ENCODE results near the gene KCNK18. TPM values are rescaled to one million over a fixed set of nuclear protein-coding genes. Genes with fewer than 3 reads are reported as not detected.

The KCNK18 gene
- total and polyA plus RNA-seq, 2 donors (not counting 3 experiments of a cell fraction or from before 2014, with no cell fraction given), result not detected

- dilution Hi-C loops (cut with MboI; ENCODE audit: extremely low pct_ligation_motif_present, low sequenced_read_pairs), result no loop called here
- H3K9me3 ChIP-seq (replicated peaks; ENCODE audit: control insufficient read depth, insufficient read depth, low read length), result no peaks in the 10 kb centered on the region
- POLR2A ChIA-PET, result no interaction called here
- no peaks in the 10 kb centered on the region for H3K36me3 ChIP-seq (ENCODE audit: control insufficient read depth in 2 of 2, extremely low read depth in 1 of 2, insufficient read depth in 2 of 2, low read length in 2 of 2)
- no peak overlapping the region for H3K4me2 ChIP-seq (ENCODE audit: insufficient read depth, low read length)
- H3K27ac ChIP-seq (ENCODE audit: insufficient read depth, low read depth, low read length), result no peak overlapping the region
- DNase-seq (ENCODE audit: low read depth, low spot score), result no peak
- TF ChIP-seq CTCF (IDR thresholded peaks at IDR 0.05; ENCODE audit: extremely low read depth in 1 of 2, insufficient read depth in 1 of 2, low read depth in 1 of 2, low read length in 2 of 2) (no peak), POLR2A (IDR thresholded peaks at IDR 0.05; ENCODE audit: low read depth, low read length) (no peak), EZH2 (IDR thresholded peaks at IDR 0.05; ENCODE audit: borderline replicate concordance, low read depth, low read length, severe bottlenecking) (no peak), MYC (IDR thresholded peaks at IDR 0.05; ENCODE audit: low read depth, low read length) (no peak), POLR2AphosphoS5 (IDR thresholded peaks at IDR 0.05; ENCODE audit: insufficient read depth, low read depth, low read length) (no peak), MAX (IDR thresholded peaks at IDR 0.05; ENCODE audit: insufficient read depth, insufficient read length) (no peak)
- intact Hi-C loops (cut with micrococcal nuclease), result no loop called here
- H3K4me1 ChIP-seq (ENCODE audit: control insufficient read depth, extremely low read depth, insufficient read depth, low read length), result no peaks in the 10 kb centered on the region
- H4K20me1 ChIP-seq (replicated peaks; ENCODE audit: control insufficient read depth, extremely low read depth, insufficient read depth, low read length), result no peaks in the 10 kb centered on the region
- H2AFZ ChIP-seq (ENCODE audit: low read depth, low read length), result no peak overlapping the region
- no peak overlapping the region for H3K4me3 ChIP-seq (replicated peaks in 1 of 3; ENCODE audit: insufficient read depth in 1 of 3, low read depth in 1 of 3, low read length in 3 of 3)
- H3K9ac ChIP-seq (replicated peaks; ENCODE audit: extremely low read depth, insufficient read depth, low read length), result no peak overlapping the region
- H3K79me2 ChIP-seq (ENCODE audit: control insufficient read depth, insufficient read depth, low read length), result no peaks in the 10 kb centered on the region
- BruUV-seq (replicated peaks), result no TSS peak
- FAIRE-seq, result no peak
- CTCF ChIA-PET, result no interaction called here
- no peaks in the 10 kb centered on the region for H3K9me1 ChIP-seq (replicated peaks; ENCODE audit: control insufficient read depth, extremely low read depth, insufficient read depth, low read length)
- H3K27me3 ChIP-seq (ENCODE audit: control insufficient read depth in 2 of 2, insufficient read depth in 2 of 2, low read length in 2 of 2), result peaks cover 0 to 4% of the 10 kb centered on the region in 2 experiments
These were observed 58.7 kb downstream of the KCNK18 start for GRCh38 chr10:117255835-117256460.
